ENCODE measurements around the gene SYNRG. TPM values are rescaled to one million over a fixed set of nuclear protein-coding genes. Genes with fewer than 3 reads are reported as not detected.

SYNRG gene
- total RNA-seq, 3 donors from 2014 or later (not counting 1 experiment from before 2014, with no cell fraction given), result 82.1 to 137 (median 88.2) TPM

DNA sequence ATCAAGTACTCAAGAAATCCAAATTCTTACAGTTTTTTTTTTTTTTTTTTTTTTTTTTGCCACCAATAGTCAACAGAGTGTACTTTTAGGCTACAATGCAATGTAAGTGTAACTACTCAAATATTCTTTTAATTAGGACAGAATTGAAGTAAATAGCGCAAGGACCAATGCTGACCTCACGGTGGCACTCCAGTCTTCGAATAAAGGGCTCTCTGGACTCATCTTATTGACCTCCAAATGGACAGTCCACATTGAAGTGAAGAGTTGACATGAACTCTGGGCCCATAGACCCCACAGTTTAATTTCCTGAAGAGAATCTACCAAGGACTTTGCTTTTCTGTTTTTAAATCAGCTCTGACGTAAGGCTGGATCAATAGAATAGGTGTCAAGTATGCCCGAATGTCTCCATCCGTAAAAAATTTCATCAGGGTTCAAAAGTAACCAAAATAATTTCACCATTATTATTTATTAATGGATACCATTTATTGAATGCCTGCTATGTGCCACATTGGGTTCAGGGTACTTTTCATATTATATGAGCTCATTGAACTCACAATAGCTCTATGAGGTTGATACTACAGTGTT, 41.3 kb upstream of the SYNRG start:
- Histone ChIP-seq H3K9me3 (ENCODE audit: control insufficient read depth, insufficient read depth, low read length) (no peaks in the 10 kb centered on the region), H3K27me3 (ENCODE audit: control insufficient read depth, insufficient read depth, low read length) (peaks cover 10% of the 10 kb centered on the region), H3K36me3 (ENCODE audit: control insufficient read depth, insufficient read depth, low read length) (no peaks in the 10 kb centered on the region), H3K4me1 (ENCODE audit: control insufficient read depth, insufficient read depth, low read length) (no peaks in the 10 kb centered on the region), H3K27ac (ENCODE audit: low read length) (no peak overlapping the region), H3K4me3 (ENCODE audit: low read length) (no peak overlapping the region)
- TF ChIP-seq, protein P1, sequence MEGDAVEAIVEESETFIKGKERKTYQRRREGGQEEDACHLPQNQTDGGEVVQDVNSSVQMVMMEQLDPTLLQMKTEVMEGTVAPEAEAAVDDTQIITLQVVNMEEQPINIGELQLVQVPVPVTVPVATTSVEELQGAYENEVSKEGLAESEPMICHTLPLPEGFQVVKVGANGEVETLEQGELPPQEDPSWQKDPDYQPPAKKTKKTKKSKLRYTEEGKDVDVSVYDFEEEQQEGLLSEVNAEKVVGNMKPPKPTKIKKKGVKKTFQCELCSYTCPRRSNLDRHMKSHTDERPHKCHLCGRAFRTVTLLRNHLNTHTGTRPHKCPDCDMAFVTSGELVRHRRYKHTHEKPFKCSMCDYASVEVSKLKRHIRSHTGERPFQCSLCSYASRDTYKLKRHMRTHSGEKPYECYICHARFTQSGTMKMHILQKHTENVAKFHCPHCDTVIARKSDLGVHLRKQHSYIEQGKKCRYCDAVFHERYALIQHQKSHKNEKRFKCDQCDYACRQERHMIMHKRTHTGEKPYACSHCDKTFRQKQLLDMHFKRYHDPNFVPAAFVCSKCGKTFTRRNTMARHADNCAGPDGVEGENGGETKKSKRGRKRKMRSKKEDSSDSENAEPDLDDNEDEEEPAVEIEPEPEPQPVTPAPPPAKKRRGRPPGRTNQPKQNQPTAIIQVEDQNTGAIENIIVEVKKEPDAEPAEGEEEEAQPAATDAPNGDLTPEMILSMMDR (IDR thresholded peaks at IDR 0.05), result no peak
- intact Hi-C loops (cut with micrococcal nuclease), result no loop called here
- H3K27ac Mint-ChIP-seq, result no peak overlapping the region
- no peaks in the 10 kb centered on the region for H3K9me3 Mint-ChIP-seq
- ATAC-seq, result no peak
- WGBS (ENCODE audit: insufficient coverage), result 55% methylated on average over 4 of the region's 6 CpGs
- DNase-seq, result no peak
- H3K27me3 Mint-ChIP-seq (ENCODE audit: low read depth in 2 of 2), result peaks cover 36 to 61% of the 10 kb centered on the region in 2 donors
- H3K36me3 Mint-ChIP-seq, result no peaks in the 10 kb centered on the region
- H3K4me1 Mint-ChIP-seq, result no peaks in the 10 kb centered on the region
- no peak overlapping the region for H3K4me3 Mint-ChIP-seq

DNA sequence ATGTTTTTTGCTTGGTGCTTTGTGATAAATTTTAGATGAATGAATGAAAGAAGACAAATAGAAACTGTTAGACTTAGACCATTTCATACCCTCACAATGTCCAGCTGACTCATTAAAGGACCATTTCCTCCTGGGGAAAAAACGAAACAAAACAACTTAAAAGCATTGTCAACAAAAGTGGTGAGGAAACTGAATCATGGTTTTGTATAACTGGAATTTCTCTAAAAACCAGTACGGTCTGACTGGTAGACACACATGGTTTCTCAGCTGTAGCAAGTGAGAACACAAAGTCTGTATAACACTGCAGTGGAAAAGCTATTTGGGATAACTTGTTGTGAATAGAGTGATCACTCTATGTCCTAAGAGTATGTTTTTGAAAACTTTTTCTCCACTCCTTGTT, 39.3 kb upstream of the SYNRG start:
- peaks cover 10% of the 10 kb centered on the region for H3K27me3 ChIP-seq (ENCODE audit: control insufficient read depth, insufficient read depth, low read length)
- intact Hi-C loops (cut with micrococcal nuclease), result no loop called here
- TF ChIP-seq, protein P1 (IDR thresholded peaks at IDR 0.05), result no peak

DNA sequence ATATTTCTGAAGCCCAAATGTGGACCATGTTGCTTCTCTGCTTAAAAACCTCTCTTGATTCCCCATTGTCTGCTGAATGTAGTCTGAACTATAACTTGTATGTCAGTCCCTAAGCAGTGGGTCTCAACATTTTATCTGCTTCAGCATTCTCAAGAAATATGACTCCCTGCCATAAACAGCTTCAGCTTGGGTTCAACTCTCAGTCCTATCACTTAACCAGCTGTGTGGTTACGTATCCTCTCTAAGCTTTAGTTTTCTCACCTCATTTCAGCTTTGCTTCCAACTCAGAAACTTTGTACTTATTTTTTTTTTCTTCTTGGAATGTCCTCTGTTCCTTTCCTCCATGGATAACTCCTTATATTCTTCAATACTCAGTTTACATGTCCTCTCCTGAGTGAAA, 38.6 kb upstream of the SYNRG start:
- peaks cover 10% of the 10 kb centered on the region for H3K27me3 ChIP-seq (ENCODE audit: control insufficient read depth, insufficient read depth, low read length)
- H3K36me3 ChIP-seq (ENCODE audit: control insufficient read depth, insufficient read depth, low read length), result no peaks in the 10 kb centered on the region
- intact Hi-C loops (cut with micrococcal nuclease), result no loop called here
- peaks cover 6% of the 10 kb centered on the region for H3K4me1 ChIP-seq (ENCODE audit: control insufficient read depth, insufficient read depth, low read length)
- no peak overlapping the region for H3K4me3 Mint-ChIP-seq
- no peak for DNase-seq
- 83% methylated on average over 1 of the region's 1 CpG for WGBS (ENCODE audit: insufficient coverage)
- H3K27me3 Mint-ChIP-seq (ENCODE audit: low read depth in 2 of 2), result peaks cover 40 to 63% of the 10 kb centered on the region in 2 donors
- no peak overlapping the region for H3K27ac ChIP-seq (ENCODE audit: low read length)
- H3K4me3 ChIP-seq (ENCODE audit: low read length), result no peak overlapping the region
- no peaks in the 10 kb centered on the region for H3K9me3 Mint-ChIP-seq
- no peak for ATAC-seq
- no peak overlapping the region for H3K27ac Mint-ChIP-seq
- no peaks in the 10 kb centered on the region for H3K36me3 Mint-ChIP-seq
- TF ChIP-seq, protein P1 (IDR thresholded peaks at IDR 0.05), result no peak
- no peaks in the 10 kb centered on the region for H3K9me3 ChIP-seq (ENCODE audit: control insufficient read depth, insufficient read depth, low read length)
- H3K4me1 Mint-ChIP-seq, result peaks cover 10 to 12% of the 10 kb centered on the region in 2 donors

More for the DNA sequence above, 39.3 kb upstream of the SYNRG start:
- DNase-seq (no peak), ATAC-seq (no peak)
- Mint-ChIP-seq H3K27ac (no peak overlapping the region), H3K27me3 (ENCODE audit: low read depth in 2 of 2) (peaks cover 44 to 70% of the 10 kb centered on the region in 2 donors), H3K4me3 (no peak overlapping the region), H3K4me1 (peaks cover 3 to 5% of the 10 kb centered on the region in 2 donors), H3K9me3 (no peaks in the 10 kb centered on the region), H3K36me3 (no peaks in the 10 kb centered on the region)
- Histone ChIP-seq H3K9me3 (ENCODE audit: control insufficient read depth, insufficient read depth, low read length) (no peaks in the 10 kb centered on the region), H3K36me3 (ENCODE audit: control insufficient read depth, insufficient read depth, low read length) (no peaks in the 10 kb centered on the region), H3K4me3 (ENCODE audit: low read length) (no peak overlapping the region), H3K27ac (ENCODE audit: low read length) (no peak overlapping the region), H3K4me1 (ENCODE audit: control insufficient read depth, insufficient read depth, low read length) (peaks cover 4% of the 10 kb centered on the region)
- WGBS (ENCODE audit: insufficient coverage), result 52% methylated on average over 2 of the region's 2 CpGs

DNA sequence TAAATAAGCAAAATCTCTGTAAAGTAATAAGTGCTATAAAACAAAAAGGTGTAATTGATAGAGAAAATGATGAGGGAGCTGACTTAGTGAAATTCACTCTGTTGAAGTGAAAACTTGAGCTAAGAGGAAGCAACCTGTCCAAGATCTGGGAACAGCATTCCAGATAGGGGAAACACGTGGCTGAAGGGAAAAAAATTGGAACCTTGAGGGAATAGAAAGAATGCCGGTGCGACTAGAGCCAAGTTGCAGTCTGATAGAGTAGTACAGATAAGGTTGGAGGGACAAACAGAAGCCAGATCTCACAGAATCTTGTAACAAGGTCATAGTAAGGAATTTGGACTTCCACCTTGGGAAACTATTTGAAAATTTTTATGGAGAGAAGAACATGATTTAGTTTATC, 34.7 kb upstream of the SYNRG start:
- H3K4me3 Mint-ChIP-seq, result peak overlapping the region; percentile 96

More for the DNA sequence above, 34.7 kb upstream of the SYNRG start:
- peaks cover 4% of the 10 kb centered on the region for H3K27me3 ChIP-seq (ENCODE audit: control insufficient read depth, insufficient read depth, low read length)
- no peaks in the 10 kb centered on the region for H3K9me3 ChIP-seq (ENCODE audit: control insufficient read depth, insufficient read depth, low read length)
- WGBS (ENCODE audit: insufficient coverage), result 66% methylated on average over 3 of the region's 3 CpGs
- H3K36me3 Mint-ChIP-seq, result peaks cover 7% of the 10 kb centered on the region
- H3K36me3 ChIP-seq (ENCODE audit: control insufficient read depth, insufficient read depth, low read length), result peaks cover 9% of the 10 kb centered on the region
- ATAC-seq, result no peak
- intact Hi-C loops (cut with micrococcal nuclease), result loop anchor here (2.0 kb wide), 1 partner anchor 35 kb away; the partner anchor contains the start of gene SYNRG
- peaks cover 29 to 34% of the 10 kb centered on the region in 2 donors for H3K4me1 Mint-ChIP-seq
- TF ChIP-seq, protein P1 (IDR thresholded peaks at IDR 0.05), result no peak
- peaks cover 25 to 35% of the 10 kb centered on the region in 2 donors for H3K27me3 Mint-ChIP-seq (ENCODE audit: low read depth in 2 of 2)
- no peak for DNase-seq
- H3K27ac ChIP-seq (ENCODE audit: low read length), result no peak overlapping the region
- peaks cover 6% of the 10 kb centered on the region for H3K4me1 ChIP-seq (ENCODE audit: control insufficient read depth, insufficient read depth, low read length)
- peak overlapping the region; percentile 100 for H3K4me3 ChIP-seq (ENCODE audit: low read length)
- peak overlapping the region; percentile 89 to 90 for H3K27ac Mint-ChIP-seq
- H3K9me3 Mint-ChIP-seq, result no peaks in the 10 kb centered on the region
